CD4-positive, CD25-positive, alpha-beta regulatory T cell (primary cell): ENCODE measurements around the gene TARS3. TPM values are rescaled to one million over a fixed set of nuclear protein-coding genes. Genes with fewer than 3 reads are reported as not detected.
A peak's percentile ranks its signal among the peaks of the same experiment; 100 is the strongest.

Source experiments
- ATAC-seq, 2 donors: fragments of 150-1000 bp; cut with Tn5 transposase; one replicate each; pipeline ENCODE4 v1.10.0; 2021; ENCODE audit warnings: low read depth in 2 of 2, moderate number of reproducible peaks in 2 of 2, moderate library complexity in 1 of 2
- DNase-seq, 3 donors: peaks; one replicate each; pipeline versions ENCODE4 v3.0.0 to v3.0.0-alpha.2; 2012 to 2022; ENCODE audit warnings: mixed read lengths in 1 of 3
- H3K27ac ChIP-seq: one replicate; pipeline ENCODE4 v1.7.0; 2013; ENCODE audit warnings: mild to moderate bottlenecking, low read length; ENCODE audit not compliant: insufficient read depth, poor library complexity, severe bottlenecking
- H3K27me3 ChIP-seq: one replicate; pipeline ENCODE4 v1.7.0; 2013; ENCODE audit warnings: low read length; ENCODE audit not compliant: control insufficient read depth, insufficient read depth
- H3K36me3 ChIP-seq: one replicate; pipeline ENCODE4 v1.7.0; 2013; ENCODE audit warnings: mild to moderate bottlenecking, low read length, moderate library complexity; ENCODE audit not compliant: control insufficient read depth, insufficient read depth
- H3K4me1 ChIP-seq: 2 replicates; pipeline ENCODE4 v1.7.0; 2013; ENCODE audit warnings: mild to moderate bottlenecking, low read length; ENCODE audit not compliant: insufficient read depth, control insufficient read depth, poor library complexity, severe bottlenecking
- H3K4me3 ChIP-seq: one replicate; pipeline ENCODE4 v1.7.0; 2013; ENCODE audit warnings: low read depth, mild to moderate bottlenecking, low read length, moderate library complexity
- H3K9me3 ChIP-seq, 2 experiments: 1 replicate in 1 of 2; 2 replicates in 1 of 2; pipeline ENCODE4 v1.7.0; 2013; ENCODE audit warnings: low read length in 2 of 2, mild to moderate bottlenecking in 1 of 2, moderate library complexity in 1 of 2; ENCODE audit not compliant: control insufficient read depth in 2 of 2
- H3K27ac Mint-ChIP-seq, 3 donors: one replicate each; pipeline ENCODE4 v1.8.0; 2020 to 2022; ENCODE audit warnings: mild to moderate bottlenecking in 3 of 3, mixed read lengths in 3 of 3, moderate library complexity in 2 of 3
- H3K27me3 Mint-ChIP-seq: one replicate; pipeline ENCODE4 v1.8.0; 2022; ENCODE audit warnings: mild to moderate bottlenecking, mixed read lengths
- H3K36me3 Mint-ChIP-seq: one replicate; pipeline ENCODE4 v1.8.0; 2020; ENCODE audit warnings: mixed read lengths
- H3K4me1 Mint-ChIP-seq, 4 donors: one replicate each; pipeline ENCODE4 v1.8.0; 2020 to 2022; ENCODE audit warnings: mixed read lengths in 4 of 4, mild to moderate bottlenecking in 1 of 4
- H3K4me3 Mint-ChIP-seq, 4 donors: one replicate each; pipeline ENCODE4 v1.8.0; 2020 to 2022; ENCODE audit warnings: mild to moderate bottlenecking in 4 of 4, mixed read lengths in 4 of 4, moderate library complexity in 3 of 4
- H3K9me3 Mint-ChIP-seq, 7 donors: one replicate each; pipeline ENCODE4 v1.8.0; 2020 to 2022; ENCODE audit warnings: mixed read lengths in 7 of 7, mild to moderate bottlenecking in 3 of 7, moderate library complexity in 2 of 7
- polyA plus RNA-seq, 4 donors: library from polyadenylated mRNA; unstranded; fragments of 300-500 nt; fragmentation: Illumina TruSeq; gene quantifications; one replicate each; pipeline ENCODE4 v1.2.3, GENCODE V29; 2021
- total RNA-seq: library from RNA; stranded (reverse); gene quantifications from one replicate; pipeline ENCODE4 v1.2.3, GENCODE V29; 2022

Gene TARS3
- total and polyA plus RNA-seq, 5 donors from 2014 or later: 6.5 to 15.9 (median 9.1) TPM

- Histone ChIP-seq H3K4me3 (no peak overlapping the region), H3K27me3 (no peaks in the 10 kb centered on the region), H3K9me3 (no peaks in the 10 kb centered on the region), H3K27ac (no peak overlapping the region), H3K36me3 (peaks cover 25% of the 10 kb centered on the region), H3K4me1 (no peaks in the 10 kb centered on the region)
- H3K4me3 Mint-ChIP-seq: no peak overlapping the region
- ATAC-seq (no peak), DNase-seq (no peak)
- H3K36me3 Mint-ChIP-seq: peaks cover 38% of the 10 kb centered on the region
- no peaks in the 10 kb centered on the region for H3K27me3 Mint-ChIP-seq
- peak overlapping the region in 1 of 3 donors; percentile 18 for H3K27ac Mint-ChIP-seq
- peaks cover 0 to 3% (median 0%) of the 10 kb centered on the region in 7 donors for H3K9me3 Mint-ChIP-seq
- H3K4me1 Mint-ChIP-seq: peaks cover 12 to 29% (median 22%) of the 10 kb centered on the region in 4 donors
These were observed 103.6 kb downstream of the TARS3 start for GRCh38 chr15:101620671-101621070.

- Mint-ChIP-seq H3K4me3 (no peak overlapping the region), H3K27ac (no peak overlapping the region), H3K36me3 (peaks cover 34% of the 10 kb centered on the region), H3K4me1 (peaks cover 12 to 23% (median 22%) of the 10 kb centered on the region in 4 donors), H3K27me3 (no peaks in the 10 kb centered on the region), H3K9me3 (peaks cover 0 to 3% (median 0%) of the 10 kb centered on the region in 7 donors)
- H3K36me3 ChIP-seq: peaks cover 17% of the 10 kb centered on the region
- no peak overlapping the region for H3K27ac ChIP-seq
- DNase-seq (no peak), ATAC-seq (no peak)
- no peaks in the 10 kb centered on the region for H3K27me3 ChIP-seq
- no peak overlapping the region for H3K4me3 ChIP-seq
- H3K4me1 ChIP-seq: no peaks in the 10 kb centered on the region
- H3K9me3 ChIP-seq: no peaks in the 10 kb centered on the region
These were observed 104.7 kb downstream of the TARS3 start for GRCh38 chr15:101619615-101619865.

GRCh38 chr15:101618851-101619614 lies 105.2 kb downstream of the TARS3 start:
- Mint-ChIP-seq H3K4me1 (peaks cover 12 to 23% (median 19%) of the 10 kb centered on the region in 4 donors), H3K27ac (no peak overlapping the region)

GRCh38 chr15:101618076-101618475 lies 106.2 kb downstream of the TARS3 start:
- Histone ChIP-seq H3K4me3 (no peak overlapping the region), H3K4me1 (no peaks in the 10 kb centered on the region), H3K36me3 (peaks cover 11% of the 10 kb centered on the region), H3K27ac (no peak overlapping the region), H3K27me3 (no peaks in the 10 kb centered on the region), H3K9me3 (no peaks in the 10 kb centered on the region)
- Mint-ChIP-seq H3K36me3 (peaks cover 21% of the 10 kb centered on the region), H3K9me3 (no peaks in the 10 kb centered on the region), H3K4me3 (no peak overlapping the region), H3K4me1 (peaks cover 7 to 14% (median 13%) of the 10 kb centered on the region in 4 donors), H3K27me3 (no peaks in the 10 kb centered on the region), H3K27ac (peak overlapping the region in 1 of 3 donors; percentile 89)
- DNase-seq (no peak), ATAC-seq (no peak)

More at GRCh38 chr15:101618851-101619614, 105.2 kb downstream of the TARS3 start:
- ATAC-seq: no peak
- Histone ChIP-seq H3K36me3 (peaks cover 15% of the 10 kb centered on the region), H3K4me3 (no peak overlapping the region), H3K27me3 (no peaks in the 10 kb centered on the region), H3K4me1 (no peaks in the 10 kb centered on the region), H3K9me3 (no peaks in the 10 kb centered on the region), H3K27ac (no peak overlapping the region)
- Mint-ChIP-seq H3K9me3 (peaks cover 0 to 3% (median 0%) of the 10 kb centered on the region in 7 donors), H3K27me3 (no peaks in the 10 kb centered on the region), H3K4me3 (no peak overlapping the region), H3K36me3 (peaks cover 29% of the 10 kb centered on the region)
- no peak for DNase-seq

GRCh38 chr15:101617390-101617965 lies 106.8 kb downstream of the TARS3 start:
- Histone ChIP-seq H3K4me3 (no peak overlapping the region), H3K4me1 (no peaks in the 10 kb centered on the region), H3K36me3 (peaks cover 11% of the 10 kb centered on the region), H3K27me3 (no peaks in the 10 kb centered on the region), H3K27ac (no peak overlapping the region), H3K9me3 (no peaks in the 10 kb centered on the region)
- Mint-ChIP-seq H3K4me3 (no peak overlapping the region), H3K27me3 (no peaks in the 10 kb centered on the region), H3K36me3 (peaks cover 18% of the 10 kb centered on the region), H3K4me1 (peaks cover 7 to 12% (median 9%) of the 10 kb centered on the region in 4 donors), H3K9me3 (no peaks in the 10 kb centered on the region), H3K27ac (peak overlapping the region in 1 of 3 donors; percentile 14)
- DNase-seq (no peak), ATAC-seq (no peak)

- Mint-ChIP-seq H3K36me3 (peaks cover 8% of the 10 kb centered on the region), H3K4me1 (peaks cover 0 to 6% (median 1%) of the 10 kb centered on the region in 4 donors), H3K4me3 (peak overlapping the region in 1 of 4 donors; percentile 43), H3K9me3 (no peaks in the 10 kb centered on the region), H3K27me3 (peaks cover 4% of the 10 kb centered on the region), H3K27ac (peak overlapping the region in 1 of 3 donors; percentile 14)
- Histone ChIP-seq H3K27me3 (no peaks in the 10 kb centered on the region), H3K36me3 (peaks cover 5% of the 10 kb centered on the region), H3K4me3 (no peak overlapping the region), H3K27ac (no peak overlapping the region), H3K4me1 (no peaks in the 10 kb centered on the region), H3K9me3 (no peaks in the 10 kb centered on the region)
- ATAC-seq (no peak), DNase-seq (no peak)
These were observed 108.1 kb downstream of the TARS3 start for GRCh38 chr15:101615986-101616848.

- no peaks in the 10 kb centered on the region for H3K9me3 Mint-ChIP-seq
- peaks cover 8% of the 10 kb centered on the region for H3K36me3 Mint-ChIP-seq
- Histone ChIP-seq H3K27ac (no peak overlapping the region), H3K9me3 (no peaks in the 10 kb centered on the region), H3K4me3 (no peak overlapping the region), H3K36me3 (peaks cover under 1% of the 10 kb centered on the region), H3K4me1 (no peaks in the 10 kb centered on the region), H3K27me3 (no peaks in the 10 kb centered on the region)
- no peak for DNase-seq
- no peak overlapping the region for H3K4me3 Mint-ChIP-seq
- no peak for ATAC-seq
- H3K4me1 Mint-ChIP-seq: peaks cover 0 to 6% (median 1%) of the 10 kb centered on the region in 4 donors
- peaks cover 4% of the 10 kb centered on the region for H3K27me3 Mint-ChIP-seq
- no peak overlapping the region for H3K27ac Mint-ChIP-seq
These were observed 108.8 kb downstream of the TARS3 start for GRCh38 chr15:101615414-101615985.
